Smooth muscle cell (in vitro differentiated cells): ENCODE data around the gene SLC66A1. TPM values are rescaled to one million over a fixed set of nuclear protein-coding genes. Genes with fewer than 3 reads are reported as not detected.

Experiments used
- DNase-seq: peaks from one replicate; lab custom pipeline; 2025; ENCODE audit not compliant: unreplicated experiment; lab: John Stamatoyannopoulos, UW
- H2AFZ ChIP-seq: fragments of 200-600 bp; sonication (generic); 2 replicates; pipeline ENCODE4 v1.6.0; 2016; ENCODE audit warnings: antibody characterized with exemption, low read depth, mild to moderate bottlenecking
- H3F3A ChIP-seq: fragments of 200-600 bp; sonication (generic); 2 replicates; pipeline ENCODE4 v1.6.0; 2017; ENCODE audit warnings: antibody characterized with exemption, low read depth
- H3K27ac ChIP-seq: fragments of 200-600 bp; sonication (generic); 2 replicates; pipeline ENCODE4 v1.5.1; 2016; ENCODE audit warnings: low read depth, mild to moderate bottlenecking
- H3K27me3 ChIP-seq: fragments of 200-600 bp; sonication (generic); 2 replicates; pipeline ENCODE4 v1.6.1; 2016; ENCODE audit warnings: low read depth, mild to moderate bottlenecking
- H3K36me3 ChIP-seq: fragments of 200-600 bp; sonication (generic); 2 replicates; pipeline ENCODE4 v1.5.1; 2016; ENCODE audit warnings: low read depth
- H3K4me1 ChIP-seq: fragments of 200-600 bp; sonication (generic); 2 replicates; pipeline ENCODE4 v1.5.1; 2016; ENCODE audit warnings: low read depth
- H3K4me2 ChIP-seq: fragments of 200-600 bp; sonication (generic); 2 replicates; pipeline ENCODE4 v1.6.0; 2016; ENCODE audit warnings: mild to moderate bottlenecking
- H3K4me3 ChIP-seq: fragments of 200-600 bp; sonication (generic); 2 replicates; pipeline ENCODE4 v1.5.1; 2016; ENCODE audit warnings: mild to moderate bottlenecking
- H3K79me2 ChIP-seq: fragments of 200-600 bp; sonication (generic); 2 replicates; pipeline ENCODE4 v1.6.0; 2016; ENCODE audit warnings: low read depth, mild to moderate bottlenecking
- H3K9ac ChIP-seq: fragments of 200-600 bp; sonication (generic); 2 replicates; pipeline ENCODE4 v1.6.0; 2016; ENCODE audit warnings: low read depth
- H3K9me3 ChIP-seq: fragments of 200-600 bp; sonication (generic); replicated peaks from 2 replicates; pipeline ENCODE4 v1.5.1; 2016; ENCODE audit warnings: low read depth
- H4K20me1 ChIP-seq: fragments of 200-600 bp; sonication (generic); 2 replicates; pipeline ENCODE4 v1.6.0; 2016; ENCODE audit warnings: low read depth
- WGBS: methylation state at CpG from one replicate; pipeline ENCODE4 v1.1.7; 2016; ENCODE audit warnings: low lambda C conversion rate; 5-methylcytosine and 5-hydroxymethylcytosine counted together
- polyA plus RNA-seq: library from polyadenylated mRNA; unstranded; fragments of >200 nt; fragmentation: Nextera tagmentation; extraction: Ambion mirVana; gene quantifications from 2 replicates; pipeline ENCODE4 v1.2.1, GENCODE V29; 2016
- total RNA-seq: library from RNA; depleted of rRNA; stranded (reverse); fragments of >200 nt; gene quantifications from 2 replicates; pipeline ENCODE4 v1.2.3, GENCODE V29; 2014
- TF ChIP-seq, protein P1 (sequence below): fragments of 200-600 bp; sonication (generic); IDR thresholded peaks from 2 replicates; pipeline ENCODE4 v1.5.1; 2017; ENCODE audit warnings: borderline replicate concordance, mild to moderate bottlenecking, antibody characterized with exemption; ENCODE audit not compliant: insufficient read depth, poor library complexity, severe bottlenecking

The SLC66A1 gene
- total and polyA plus RNA-seq, 2 experiments from 2014 or later: 21.9 to 23.9 TPM

GRCh38 chr1:19330449-19331135, 18.5 kb downstream of the SLC66A1 start:
- H3K4me2 ChIP-seq: no peak overlapping the region
- H4K20me1 ChIP-seq: no peaks in the 10 kb centered on the region
- DNase-seq: no peak
- H2AFZ ChIP-seq: no peak overlapping the region
- no peaks in the 10 kb centered on the region for H3K27me3 ChIP-seq
- no peak overlapping the region for H3K27ac ChIP-seq
- no peaks in the 10 kb centered on the region for H3K36me3 ChIP-seq
- 95% methylated on average over 14 of the region's 14 CpGs for WGBS
- no peak overlapping the region for H3K9ac ChIP-seq
- H3K4me1 ChIP-seq: no peaks in the 10 kb centered on the region
- no peaks in the 10 kb centered on the region for H3K79me2 ChIP-seq
- H3F3A ChIP-seq: peaks cover 3% of the 10 kb centered on the region
- TF ChIP-seq, protein P1, sequence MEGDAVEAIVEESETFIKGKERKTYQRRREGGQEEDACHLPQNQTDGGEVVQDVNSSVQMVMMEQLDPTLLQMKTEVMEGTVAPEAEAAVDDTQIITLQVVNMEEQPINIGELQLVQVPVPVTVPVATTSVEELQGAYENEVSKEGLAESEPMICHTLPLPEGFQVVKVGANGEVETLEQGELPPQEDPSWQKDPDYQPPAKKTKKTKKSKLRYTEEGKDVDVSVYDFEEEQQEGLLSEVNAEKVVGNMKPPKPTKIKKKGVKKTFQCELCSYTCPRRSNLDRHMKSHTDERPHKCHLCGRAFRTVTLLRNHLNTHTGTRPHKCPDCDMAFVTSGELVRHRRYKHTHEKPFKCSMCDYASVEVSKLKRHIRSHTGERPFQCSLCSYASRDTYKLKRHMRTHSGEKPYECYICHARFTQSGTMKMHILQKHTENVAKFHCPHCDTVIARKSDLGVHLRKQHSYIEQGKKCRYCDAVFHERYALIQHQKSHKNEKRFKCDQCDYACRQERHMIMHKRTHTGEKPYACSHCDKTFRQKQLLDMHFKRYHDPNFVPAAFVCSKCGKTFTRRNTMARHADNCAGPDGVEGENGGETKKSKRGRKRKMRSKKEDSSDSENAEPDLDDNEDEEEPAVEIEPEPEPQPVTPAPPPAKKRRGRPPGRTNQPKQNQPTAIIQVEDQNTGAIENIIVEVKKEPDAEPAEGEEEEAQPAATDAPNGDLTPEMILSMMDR: no peak
- H3K9me3 ChIP-seq: no peaks in the 10 kb centered on the region
- no peak overlapping the region for H3K4me3 ChIP-seq

GRCh38 chr1:19331262-19331878, 19.2 kb downstream of the SLC66A1 start:
- WGBS: 94% methylated on average over 13 of the region's 13 CpGs
- no peak overlapping the region for H3K4me3 ChIP-seq

DNA sequence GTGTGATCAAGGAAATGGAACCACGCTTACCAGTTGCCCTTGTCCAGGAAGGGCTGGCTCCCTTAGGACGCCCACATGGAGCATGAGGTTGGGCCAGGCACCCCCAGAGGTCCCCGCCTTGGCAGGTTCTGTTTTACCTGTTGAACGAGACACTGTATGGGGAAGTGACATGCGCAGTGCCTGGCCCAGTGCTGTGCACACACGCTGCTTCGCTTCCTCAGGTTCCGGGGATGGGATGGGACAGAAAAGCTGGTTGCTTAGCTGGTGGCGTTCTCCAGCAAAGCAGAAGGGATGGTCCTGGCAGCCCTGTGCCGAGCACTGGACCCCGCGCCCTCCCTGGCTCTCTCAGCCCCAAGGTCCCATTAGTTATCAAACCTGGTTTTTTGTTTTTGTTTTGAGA, 20.7 kb downstream of the SLC66A1 start:
- H3F3A ChIP-seq: peaks cover 6% of the 10 kb centered on the region
- H3K27ac ChIP-seq: no peak overlapping the region
- no peaks in the 10 kb centered on the region for H3K27me3 ChIP-seq
- H2AFZ ChIP-seq: no peak overlapping the region
- no peak overlapping the region for H3K9ac ChIP-seq
- H4K20me1 ChIP-seq: no peaks in the 10 kb centered on the region
- no peak for DNase-seq
- WGBS: 94% methylated on average over 12 of the region's 12 CpGs
- H3K36me3 ChIP-seq: no peaks in the 10 kb centered on the region
- H3K4me1 ChIP-seq: no peaks in the 10 kb centered on the region
- H3K9me3 ChIP-seq: no peaks in the 10 kb centered on the region
- H3K4me3 ChIP-seq: no peak overlapping the region
- no peak overlapping the region for H3K4me2 ChIP-seq
- TF ChIP-seq, protein P1: no peak
- no peaks in the 10 kb centered on the region for H3K79me2 ChIP-seq

More at GRCh38 chr1:19331262-19331878, 19.2 kb downstream of the SLC66A1 start:
- Histone ChIP-seq H3K4me1 (no peaks in the 10 kb centered on the region), H3K4me2 (no peak overlapping the region), H4K20me1 (no peaks in the 10 kb centered on the region), H3K36me3 (no peaks in the 10 kb centered on the region), H3K27ac (no peak overlapping the region), H3K79me2 (no peaks in the 10 kb centered on the region), H3K9ac (no peak overlapping the region), H2AFZ (no peak overlapping the region), H3F3A (peaks cover 3% of the 10 kb centered on the region), H3K27me3 (no peaks in the 10 kb centered on the region), H3K9me3 (no peaks in the 10 kb centered on the region)
- TF ChIP-seq, protein P1: no peak
- no peak for DNase-seq
